HL-60 (cell line): ENCODE data around the gene C11orf42.

Experiments used
- CTCF ChIP-seq: IDR thresholded peaks from one replicate; pipeline ENCODE4 v1.5.1; 2011; ENCODE audit warnings: low read length, control low read depth, inconsistent platforms; ENCODE audit not compliant: insufficient read depth
- POLR2AphosphoS5 ChIP-seq: IDR thresholded peaks from 2 replicates; pipeline ENCODE4 v1.6.1; 2012; ENCODE audit warnings: low read depth
- REST ChIP-seq: IDR thresholded peaks from 2 replicates; pipeline ENCODE4 v1.6.1; 2012; ENCODE audit warnings: low read depth; ENCODE audit not compliant: insufficient replicate concordance

GRCh38 chr11:6200975-6201374, 4.4 kb upstream of the C11orf42 start:
- TF ChIP-seq CTCF (no peak), POLR2AphosphoS5 (peak; percentile 94), REST (peak; percentile 48)
